ENCODE results near the gene TNFRSF18. TPM values are rescaled to one million over a fixed set of nuclear protein-coding genes. Genes with fewer than 3 reads are reported as not detected.

Gene TNFRSF18
- polyA plus RNA-seq, 1 donor (not counting 4 experiments of a cell fraction or from before 2014, with no cell fraction given): 0.21 TPM

GRCh38 chr1:1187938-1188337, 18.5 kb downstream of the TNFRSF18 start:
- Histone ChIP-seq H3K27me3 (ENCODE audit: control insufficient read depth, extremely low read depth, insufficient read depth, low read length) (peaks cover 7% of the 10 kb centered on the region), H4K20me1 (ENCODE audit: control insufficient read depth, extremely low read depth, insufficient read depth, low read length) (no peaks in the 10 kb centered on the region), H3K36me3 (ENCODE audit: control insufficient read depth in 2 of 2, extremely low read depth in 1 of 2, insufficient read depth in 2 of 2, low read length in 2 of 2) (no peaks in the 10 kb centered on the region), H2AFZ (ENCODE audit: control insufficient read depth, low read length) (no peak overlapping the region), H3K4me3 (ENCODE audit: control insufficient read depth in 2 of 3, extremely low read depth in 1 of 3, insufficient read depth in 2 of 3, low read depth in 1 of 3, low read length in 3 of 3) (no peak overlapping the region), H3K9me1 (ENCODE audit: control insufficient read depth, extremely low read depth, insufficient read depth, low read length) (no peaks in the 10 kb centered on the region), H3K9me3 (ENCODE audit: control insufficient read depth, low read depth, low read length) (peaks cover 2% of the 10 kb centered on the region), H3K79me2 (ENCODE audit: control insufficient read depth, insufficient read depth, low read length) (no peaks in the 10 kb centered on the region), H3K9ac (ENCODE audit: control insufficient read depth, extremely low read depth, insufficient read depth, low read length) (no peak overlapping the region), H3K4me2 (ENCODE audit: control insufficient read depth, extremely low read depth, insufficient read depth, low read depth, low read length) (no peak overlapping the region), H3K4me1 (ENCODE audit: control insufficient read depth, extremely low read depth, insufficient read depth, low read length) (no peaks in the 10 kb centered on the region), H3K27ac (ENCODE audit: control insufficient read depth, insufficient read depth, low read length) (no peak overlapping the region)
- dilution Hi-C loops (cut with MboI; ENCODE audit: extremely low pct_ligation_motif_present, low sequenced_read_pairs): no loop called here
- FAIRE-seq (no peak), DNase-seq (ENCODE audit: low read depth, low spot score) (no peak)
- TF ChIP-seq CTCF (optimal IDR thresholded peaks at IDR 0.05 in 1 of 3, IDR thresholded peaks at IDR 0.05 in 1 of 3, conservative IDR thresholded peaks at IDR 0.05 in 1 of 3; ENCODE audit: extremely low read depth in 1 of 3, insufficient read depth in 2 of 3, low read length in 3 of 3) (no peak), EZH2 (IDR thresholded peaks at IDR 0.05; ENCODE audit: low read length) (no peak)

- Histone ChIP-seq H2AFZ (ENCODE audit: control insufficient read depth, low read length) (no peak overlapping the region), H4K20me1 (ENCODE audit: control insufficient read depth, extremely low read depth, insufficient read depth, low read length) (no peaks in the 10 kb centered on the region), H3K4me1 (ENCODE audit: control insufficient read depth, extremely low read depth, insufficient read depth, low read length) (no peaks in the 10 kb centered on the region), H3K9ac (ENCODE audit: control insufficient read depth, extremely low read depth, insufficient read depth, low read length) (no peak overlapping the region), H3K27ac (ENCODE audit: control insufficient read depth, insufficient read depth, low read length) (no peak overlapping the region), H3K4me2 (ENCODE audit: control insufficient read depth, extremely low read depth, insufficient read depth, low read depth, low read length) (no peak overlapping the region), H3K9me1 (ENCODE audit: control insufficient read depth, extremely low read depth, insufficient read depth, low read length) (no peaks in the 10 kb centered on the region), H3K9me3 (ENCODE audit: control insufficient read depth, low read depth, low read length) (no peaks in the 10 kb centered on the region), H3K79me2 (ENCODE audit: control insufficient read depth, insufficient read depth, low read length) (no peaks in the 10 kb centered on the region), H3K27me3 (ENCODE audit: control insufficient read depth, extremely low read depth, insufficient read depth, low read length) (peaks cover 7% of the 10 kb centered on the region), H3K36me3 (ENCODE audit: control insufficient read depth in 2 of 2, extremely low read depth in 1 of 2, insufficient read depth in 2 of 2, low read length in 2 of 2) (no peaks in the 10 kb centered on the region), H3K4me3 (ENCODE audit: control insufficient read depth in 2 of 3, extremely low read depth in 1 of 3, insufficient read depth in 2 of 3, low read depth in 1 of 3, low read length in 3 of 3) (no peak overlapping the region)
- TF ChIP-seq EZH2 (IDR thresholded peaks at IDR 0.05; ENCODE audit: low read length) (no peak), CTCF (optimal IDR thresholded peaks at IDR 0.05 in 1 of 3, IDR thresholded peaks at IDR 0.05 in 1 of 3, conservative IDR thresholded peaks at IDR 0.05 in 1 of 3; ENCODE audit: extremely low read depth in 1 of 3, insufficient read depth in 2 of 3, low read length in 3 of 3) (no peak)
- dilution Hi-C loops (cut with MboI; ENCODE audit: extremely low pct_ligation_motif_present, low sequenced_read_pairs): no loop called here
- DNase-seq (ENCODE audit: low read depth, low spot score) (no peak), FAIRE-seq (no peak)
These were observed 21.2 kb downstream of the TNFRSF18 start for GRCh38 chr1:1185101-1185765.

All from keratinocyte (primary cell).